HEK293 (cell line): ENCODE data around the gene BICRAL.

Source experiments
- KLF1 ChIP-seq: fragments of 450-650 bp; formaldehyde crosslinking; IDR thresholded peaks from 2 replicates; pipeline ENCODE4 v1.5.1; 2016; ENCODE audit warnings: missing biosample characterization, missing genetic modification characterization
- PATZ1 ChIP-seq: fragments of 450-650 bp; formaldehyde crosslinking; IDR thresholded peaks from 2 replicates; pipeline ENCODE4 v1.5.1; 2016; ENCODE audit warnings: missing biosample characterization, missing genetic modification characterization
- REST ChIP-seq: fragments of 450-650 bp; formaldehyde crosslinking; IDR thresholded peaks from 2 replicates; pipeline ENCODE4 v1.5.1; 2016; ENCODE audit warnings: missing biosample characterization, missing genetic modification characterization
- ZBTB1 ChIP-seq: fragments of 450-650 bp; formaldehyde crosslinking; IDR thresholded peaks from 2 replicates; pipeline ENCODE4 v1.5.1; 2016; ENCODE audit warnings: missing biosample characterization, missing genetic modification characterization
- ZBTB17 ChIP-seq: fragments of 450-650 bp; formaldehyde crosslinking; IDR thresholded peaks from 2 replicates; pipeline ENCODE4 v1.5.1; 2016; ENCODE audit warnings: missing biosample characterization, missing genetic modification characterization
- ZNF10 ChIP-seq: fragments of 450-650 bp; formaldehyde crosslinking; IDR thresholded peaks from 2 replicates; pipeline ENCODE4 v1.5.1; 2017; ENCODE audit warnings: missing biosample characterization, missing genetic modification characterization
- ZNF140 ChIP-seq: fragments of 450-650 bp; formaldehyde crosslinking; IDR thresholded peaks from 2 replicates; pipeline ENCODE4 v1.5.1; 2016; ENCODE audit warnings: missing biosample characterization, missing genetic modification characterization
- ZNF155 ChIP-seq: fragments of 450-650 bp; formaldehyde crosslinking; IDR thresholded peaks from 2 replicates; pipeline ENCODE4 v1.5.1; 2016; ENCODE audit warnings: missing biosample characterization, missing genetic modification characterization
- ZNF18 ChIP-seq: fragments of 450-650 bp; formaldehyde crosslinking; IDR thresholded peaks from 2 replicates; pipeline ENCODE4 v1.5.1; 2016; ENCODE audit warnings: missing biosample characterization, missing genetic modification characterization
- ZNF513 ChIP-seq: fragments of 450-650 bp; IDR thresholded peaks from 2 replicates; pipeline ENCODE4 v1.5.1; 2018; ENCODE audit warnings: missing biosample characterization, missing genetic modification characterization
- ZNF639 ChIP-seq: fragments of 450-650 bp; formaldehyde crosslinking; IDR thresholded peaks from 2 replicates; pipeline ENCODE4 v1.5.1; 2016; ENCODE audit warnings: missing biosample characterization, missing genetic modification characterization
- ZNF830 ChIP-seq: fragments of 450-650 bp; IDR thresholded peaks from 2 replicates; pipeline ENCODE4 v1.5.0; 2018; ENCODE audit warnings: missing biosample characterization, missing genetic modification characterization, low read depth, mild to moderate bottlenecking, moderate library complexity
- ZSCAN16 ChIP-seq: fragments of 450-650 bp; formaldehyde crosslinking; IDR thresholded peaks from 2 replicates; pipeline ENCODE4 v1.5.1; 2016; ENCODE audit warnings: missing biosample characterization, missing genetic modification characterization
- TF ChIP-seq, protein P1 (sequence below): fragments of 450-650 bp; formaldehyde crosslinking; IDR thresholded peaks from 2 replicates; pipeline ENCODE4 v1.5.1; 2016; ENCODE audit warnings: missing biosample characterization, missing genetic modification characterization, low read depth
- TF ChIP-seq, protein P2 (sequence below): fragments of 450-650 bp; formaldehyde crosslinking; IDR thresholded peaks from 2 replicates; pipeline ENCODE4 v1.5.1; 2016; ENCODE audit warnings: missing biosample characterization, missing genetic modification characterization
- TF ChIP-seq, protein P3 (sequence below): fragments of 450-650 bp; formaldehyde crosslinking; conservative IDR thresholded peaks from 2 replicates; pipeline ENCODE4 v1.5.1; 2016; ENCODE audit warnings: low read depth, missing biosample characterization, missing genetic modification characterization
- TF ChIP-seq, protein P4 (sequence below): fragments of 450-650 bp; formaldehyde crosslinking; optimal IDR thresholded peaks from 2 replicates; pipeline ENCODE3; 2016; ENCODE audit warnings: missing biosample characterization, mild to moderate bottlenecking, missing genetic modification characterization

The BICRAL gene

GRCh38 chr6:42782689-42783176, 881 bp downstream of the BICRAL start (continued):
- 0 out of 2 replicates have a peak, but pooled peaks have one; percentile 24 for TF ChIP-seq ZNF639 (tag by site-specific recombination)
- peak; percentile 86 for TF ChIP-seq PATZ1 (tag by site-specific recombination)
- no peak for TF ChIP-seq ZNF140 (tag by site-specific recombination)
- TF ChIP-seq, protein P1, sequence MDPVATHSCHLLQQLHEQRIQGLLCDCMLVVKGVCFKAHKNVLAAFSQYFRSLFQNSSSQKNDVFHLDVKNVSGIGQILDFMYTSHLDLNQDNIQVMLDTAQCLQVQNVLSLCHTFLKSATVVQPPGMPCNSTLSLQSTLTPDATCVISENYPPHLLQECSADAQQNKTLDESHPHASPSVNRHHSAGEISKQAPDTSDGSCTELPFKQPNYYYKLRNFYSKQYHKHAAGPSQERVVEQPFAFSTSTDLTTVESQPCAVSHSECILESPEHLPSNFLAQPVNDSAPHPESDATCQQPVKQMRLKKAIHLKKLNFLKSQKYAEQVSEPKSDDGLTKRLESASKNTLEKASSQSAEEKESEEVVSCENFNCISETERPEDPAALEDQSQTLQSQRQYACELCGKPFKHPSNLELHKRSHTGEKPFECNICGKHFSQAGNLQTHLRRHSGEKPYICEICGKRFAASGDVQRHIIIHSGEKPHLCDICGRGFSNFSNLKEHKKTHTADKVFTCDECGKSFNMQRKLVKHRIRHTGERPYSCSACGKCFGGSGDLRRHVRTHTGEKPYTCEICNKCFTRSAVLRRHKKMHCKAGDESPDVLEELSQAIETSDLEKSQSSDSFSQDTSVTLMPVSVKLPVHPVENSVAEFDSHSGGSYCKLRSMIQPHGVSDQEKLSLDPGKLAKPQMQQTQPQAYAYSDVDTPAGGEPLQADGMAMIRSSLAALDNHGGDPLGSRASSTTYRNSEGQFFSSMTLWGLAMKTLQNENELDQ: no peak
- no peak for TF ChIP-seq ZNF513 (tag by site-specific recombination)
- no peak for TF ChIP-seq REST (tag by site-specific recombination)
- peak; percentile 42; the same call in 1 of the 2 replicates for TF ChIP-seq KLF1 (tag by site-specific recombination)
- TF ChIP-seq ZBTB17 (tag by site-specific recombination): no peak
- TF ChIP-seq, protein P2, sequence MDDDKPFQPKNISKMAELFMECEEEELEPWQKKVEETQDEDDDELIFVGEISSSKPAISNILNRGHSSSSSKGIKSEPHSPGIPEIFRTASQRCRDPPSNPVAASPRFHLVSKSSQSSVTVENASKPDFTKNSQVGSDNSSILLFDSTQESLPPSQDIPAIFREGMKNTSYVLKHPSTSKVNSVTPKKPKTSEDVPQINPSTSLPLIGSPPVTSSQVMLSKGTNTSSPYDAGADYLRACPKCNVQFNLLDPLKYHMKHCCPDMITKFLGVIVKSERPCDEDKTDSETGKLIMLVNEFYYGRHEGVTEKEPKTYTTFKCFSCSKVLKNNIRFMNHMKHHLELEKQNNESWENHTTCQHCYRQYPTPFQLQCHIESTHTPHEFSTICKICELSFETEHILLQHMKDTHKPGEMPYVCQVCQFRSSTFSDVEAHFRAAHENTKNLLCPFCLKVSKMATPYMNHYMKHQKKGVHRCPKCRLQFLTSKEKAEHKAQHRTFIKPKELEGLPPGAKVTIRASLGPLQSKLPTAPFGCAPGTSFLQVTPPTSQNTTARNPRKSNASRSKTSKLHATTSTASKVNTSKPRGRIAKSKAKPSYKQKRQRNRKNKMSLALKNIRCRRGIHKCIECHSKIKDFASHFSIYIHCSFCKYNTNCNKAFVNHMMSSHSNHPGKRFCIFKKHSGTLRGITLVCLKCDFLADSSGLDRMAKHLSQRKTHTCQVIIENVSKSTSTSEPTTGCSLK (tag by site-specific recombination): no peak
- no peak for TF ChIP-seq ZNF830
- TF ChIP-seq ZNF10: no peak
- no peak for TF ChIP-seq ZNF155 (tag by site-specific recombination)
- TF ChIP-seq, protein P3, sequence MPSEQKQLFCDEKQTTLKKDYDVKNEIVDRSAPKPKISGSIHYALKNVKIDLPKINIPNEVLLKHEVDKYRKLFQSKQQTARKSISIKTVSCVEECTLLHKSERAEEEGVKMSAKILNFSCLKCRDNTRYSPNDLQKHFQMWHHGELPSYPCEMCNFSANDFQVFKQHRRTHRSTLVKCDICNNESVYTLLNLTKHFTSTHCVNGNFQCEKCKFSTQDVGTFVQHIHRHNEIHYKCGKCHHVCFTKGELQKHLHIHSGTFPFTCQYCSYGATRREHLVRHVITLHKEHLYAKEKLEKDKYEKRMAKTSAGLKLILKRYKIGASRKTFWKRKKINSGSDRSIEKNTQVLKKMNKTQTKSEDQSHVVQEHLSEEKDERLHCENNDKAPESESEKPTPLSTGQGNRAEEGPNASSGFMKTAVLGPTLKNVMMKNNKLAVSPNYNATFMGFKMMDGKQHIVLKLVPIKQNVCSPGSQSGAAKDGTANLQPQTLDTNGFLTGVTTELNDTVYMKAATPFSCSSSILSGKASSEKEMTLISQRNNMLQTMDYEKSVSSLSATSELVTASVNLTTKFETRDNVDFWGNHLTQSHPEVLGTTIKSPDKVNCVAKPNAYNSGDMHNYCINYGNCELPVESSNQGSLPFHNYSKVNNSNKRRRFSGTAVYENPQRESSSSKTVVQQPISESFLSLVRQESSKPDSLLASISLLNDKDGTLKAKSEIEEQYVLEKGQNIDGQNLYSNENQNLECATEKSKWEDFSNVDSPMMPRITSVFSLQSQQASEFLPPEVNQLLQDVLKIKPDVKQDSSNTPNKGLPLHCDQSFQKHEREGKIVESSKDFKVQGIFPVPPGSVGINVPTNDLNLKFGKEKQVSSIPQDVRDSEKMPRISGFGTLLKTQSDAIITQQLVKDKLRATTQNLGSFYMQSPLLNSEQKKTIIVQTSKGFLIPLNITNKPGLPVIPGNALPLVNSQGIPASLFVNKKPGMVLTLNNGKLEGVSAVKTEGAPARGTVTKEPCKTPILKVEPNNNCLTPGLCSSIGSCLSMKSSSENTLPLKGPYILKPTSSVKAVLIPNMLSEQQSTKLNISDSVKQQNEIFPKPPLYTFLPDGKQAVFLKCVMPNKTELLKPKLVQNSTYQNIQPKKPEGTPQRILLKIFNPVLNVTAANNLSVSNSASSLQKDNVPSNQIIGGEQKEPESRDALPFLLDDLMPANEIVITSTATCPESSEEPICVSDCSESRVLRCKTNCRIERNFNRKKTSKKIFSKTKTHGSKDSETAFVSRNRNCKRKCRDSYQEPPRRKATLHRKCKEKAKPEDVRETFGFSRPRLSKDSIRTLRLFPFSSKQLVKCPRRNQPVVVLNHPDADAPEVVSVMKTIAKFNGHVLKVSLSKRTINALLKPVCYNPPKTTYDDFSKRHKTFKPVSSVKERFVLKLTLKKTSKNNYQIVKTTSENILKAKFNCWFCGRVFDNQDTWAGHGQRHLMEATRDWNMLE (tag by site-specific recombination): no peak
- TF ChIP-seq, protein P4, sequence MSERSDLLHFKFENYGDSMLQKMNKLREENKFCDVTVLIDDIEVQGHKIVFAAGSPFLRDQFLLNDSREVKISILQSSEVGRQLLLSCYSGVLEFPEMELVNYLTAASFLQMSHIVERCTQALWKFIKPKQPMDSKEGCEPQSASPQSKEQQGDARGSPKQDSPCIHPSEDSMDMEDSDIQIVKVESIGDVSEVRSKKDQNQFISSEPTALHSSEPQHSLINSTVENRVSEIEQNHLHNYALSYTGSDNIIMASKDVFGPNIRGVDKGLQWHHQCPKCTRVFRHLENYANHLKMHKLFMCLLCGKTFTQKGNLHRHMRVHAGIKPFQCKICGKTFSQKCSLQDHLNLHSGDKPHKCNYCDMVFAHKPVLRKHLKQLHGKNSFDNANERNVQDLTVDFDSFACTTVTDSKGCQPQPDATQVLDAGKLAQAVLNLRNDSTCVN (tag by site-specific recombination): peak; percentile 45
- TF ChIP-seq ZBTB1 (tag by site-specific recombination): no peak
- TF ChIP-seq ZNF18 (tag by site-specific recombination): peak; percentile 92
- no peak for TF ChIP-seq ZSCAN16 (tag by site-specific recombination)
